K562 (cell line): ENCODE results near the gene EEFSEC. TPM values are rescaled to one million over a fixed set of nuclear protein-coding genes. Genes with fewer than 3 reads are reported as not detected.

Experiments used
- CBFA2T3 ChIP-seq: fragments of 450-650 bp; IDR thresholded peaks from 2 replicates; pipeline ENCODE4 v1.6.1; 2017
- COPS2 ChIP-seq: fragments of 450-650 bp; conservative IDR thresholded peaks from 2 replicates; pipeline ENCODE4 v1.6.1; 2016; ENCODE audit warnings: mild to moderate bottlenecking, moderate library complexity
- DNMT1 ChIP-seq: fragments of 450-650 bp; IDR thresholded peaks from 2 replicates; pipeline ENCODE4 v1.6.1; 2016; ENCODE audit warnings: antibody characterized with exemption, mild to moderate bottlenecking
- ESRRA ChIP-seq: fragments of 450-650 bp; IDR thresholded peaks from 2 replicates; pipeline ENCODE4 v1.6.1; 2014; ENCODE audit warnings: low read depth, mild to moderate bottlenecking, moderate library complexity, borderline replicate concordance
- FOSL1 ChIP-seq: fragments of 200-800 bp; sonication (Bioruptor generic); conservative IDR thresholded peaks from 2 replicates; pipeline ENCODE4 v1.6.1; 2016; ENCODE audit warnings: missing genetic modification characterization, missing compliant biosample characterization
- GTF2A2 ChIP-seq: IDR thresholded peaks from 2 replicates; pipeline ENCODE4 v1.6.1; 2016; ENCODE audit warnings: mild to moderate bottlenecking, missing genetic modification characterization, missing compliant biosample characterization
- HNRNPL ChIP-seq: fragments of 200-400 bp; formaldehyde crosslinking; IDR thresholded peaks from 2 replicates; pipeline ENCODE4 v1.6.1; 2017; ENCODE audit warnings: low read depth, mild to moderate bottlenecking, low read length
- KLF16 ChIP-seq: IDR thresholded peaks from 2 replicates; pipeline ENCODE4 v1.6.1; 2016; ENCODE audit warnings: antibody characterized with exemption
- MLLT1 ChIP-seq, 2 experiments: fragments of 450-650 bp; IDR thresholded peaks; 2 replicates each; pipeline ENCODE4 v1.6.1; 2016
- NFATC3 ChIP-seq: fragments of 450-650 bp; IDR thresholded peaks from 2 replicates; pipeline ENCODE4 v1.6.1; 2017; ENCODE audit warnings: mild to moderate bottlenecking
- TEAD1 ChIP-seq, 2 experiments: fragments of 450-650 bp in 1 of 2; sonication (generic) in 1 of 2; formaldehyde crosslinking; IDR thresholded peaks; 2 replicates each; pipeline versions ENCODE4 v1.4.0 to v1.8.0; 2020 to 2022; ENCODE audit warnings: mild to moderate bottlenecking in 2 of 2, missing genetic modification reagents in 1 of 2
- UBTF ChIP-seq, 2 experiments: IDR thresholded peaks; 2 replicates each; pipeline ENCODE4 v1.6.1; 2012; ENCODE audit warnings: improper control_type of control experiment in 2 of 2, low read depth in 2 of 2, low read length in 2 of 2, borderline replicate concordance in 1 of 2
- WHSC1 ChIP-seq: IDR thresholded peaks from one replicate; pipeline ENCODE4 v1.6.1; 2012; ENCODE audit warnings: low read length, control low read depth, inconsistent platforms
- ZBTB26 ChIP-seq: fragments of 450-650 bp; formaldehyde crosslinking; IDR thresholded peaks from 2 replicates; pipeline ENCODE4 v1.4.0; 2022; ENCODE audit warnings: missing genetic modification characterization
- ZBTB5 ChIP-seq: fragments of 450-650 bp; IDR thresholded peaks from 2 replicates; pipeline ENCODE4 v1.6.1; 2017; ENCODE audit warnings: antibody characterized with exemption
- ZHX1 ChIP-seq: fragments of 150-350 bp; conservative IDR thresholded peaks from 2 replicates; pipeline ENCODE4 v1.6.1; 2014; ENCODE audit warnings: low read length
- ZNF668 ChIP-seq: fragments of 250-450 bp; sonication (Bioruptor Pico); IDR thresholded peaks from 2 replicates; pipeline ENCODE4 v1.8.0; 2022; ENCODE audit warnings: mild to moderate bottlenecking, inconsistent platforms
- ZNF696 ChIP-seq: fragments of 250-450 bp; sonication (Bioruptor Pico); conservative IDR thresholded peaks from 2 replicates; pipeline ENCODE4 v1.4.0; 2020; ENCODE audit warnings: mild to moderate bottlenecking, moderate library complexity
- polyA plus RNA-seq, 8 experiments: library from polyadenylated mRNA; depleted of rRNA in 4 of 8; stranded (reverse) in 5 of 8; unstranded in 3 of 8; fragments of >200 nt; fragmentation: Nextera tagmentation in 2 of 8; fragmentation: Illumina TruSeq in 1 of 8; extraction: Ambion mirVana in 2 of 8; extraction: Trizol in 1 of 8; gene quantifications; 2 replicates each; pipeline versions ENCODE4 v1.2.1 to v1.2.3, GENCODE V29; 2011 to 2014; ENCODE audit warnings: inconsistent platforms in 1 of 8, missing spikeins in 1 of 8
- total RNA-seq, 7 experiments: library from RNA; depleted of rRNA in 6 of 7; stranded (reverse); fragments of >200 nt in 6 of 7; fragmentation: Illumina TruSeq in 2 of 7; extraction: Trizol in 2 of 7; gene quantifications; 2 replicates each; pipeline versions ENCODE4 v1.2.1 to v1.2.3, GENCODE V29; 2011 to 2021; ENCODE audit warnings: low replicate concordance in 1 of 7

The EEFSEC gene
- total and polyA plus RNA-seq, 9 of the 15 experiments (the other 6 are each of a cell fraction or from before 2014, with no cell fraction given): 0.35 to 11.8 (median 7.7) TPM

GRCh38 chr3:128415773-128416577 is 262.7 kb downstream of the EEFSEC start (continued):
- TF ChIP-seq UBTF (IDR thresholded peaks at IDR 0.05; ENCODE audit: borderline replicate concordance in 1 of 2, low read depth in 2 of 2, low read length in 2 of 2): peak in 1 of 2 experiments; percentile 44; a peak in 1 of 4 replicates
- TF ChIP-seq ZBTB26 (CRISPR knock-in tag): no peak
- 0 out of 2 replicates have a peak, but pooled peaks have one; percentile 46 for TF ChIP-seq ZNF696 (CRISPR knock-in tag)
- TF ChIP-seq KLF16: peak; percentile 88
- TF ChIP-seq MLLT1 (IDR thresholded peaks at IDR 0.05): no peak; a peak in 2 of 4 replicates
- no peak for TF ChIP-seq WHSC1
- TF ChIP-seq FOSL1: peak; percentile 80
- peak; percentile 62; the same call in 1 of the 2 replicates for TF ChIP-seq ESRRA
- peak; percentile 94 for TF ChIP-seq CBFA2T3
- TF ChIP-seq NFATC3: no peak
- no peak for TF ChIP-seq COPS2
- TF ChIP-seq ZNF668 (CRISPR knock-in tag): no peak
- TF ChIP-seq ZBTB5: no peak; the same call in 1 of the 2 replicates
- peak; percentile 99 for TF ChIP-seq HNRNPL
- TF ChIP-seq ZHX1: no peak
- TF ChIP-seq TEAD1 (CRISPR knock-in tag; IDR thresholded peaks at IDR 0.05): no peak; a peak in 2 of 4 replicates
- TF ChIP-seq GTF2A2: no peak
- no peak for TF ChIP-seq DNMT1
